ENCODE measurements around the gene MCF2L. TPM values are rescaled to one million over a fixed set of nuclear protein-coding genes. Genes with fewer than 3 reads are reported as not detected.

MCF2L gene
- total RNA-seq (2014; rRNA removed; shearing (Covaris generic); ENCODE audit: low replicate concordance) = 5.8 TPM in 1 of 2 replicates, not detected in the other

- Histone ChIP-seq H3K27me3 (peaks cover 52% of the 10 kb centered on the region), H3K36me3 (no peaks in the 10 kb centered on the region), H3K4me3 (no peak within 1 kb of the TSS), H3K9me3 (no peaks in the 10 kb centered on the region)
- DNase-seq = no peak
Measured at GRCh38 chr13:112968910-112969691, at the start of gene MCF2L. MCF2L (plus strand) TSS chr13:112969214; CDS start chr13:112969380, 166 bp downstream.

GRCh38 chr13:112923962-112924361 is 45.1 kb upstream of the MCF2L start:
- no peak for DNase-seq
- peaks cover 10% of the 10 kb centered on the region for H3K27me3 ChIP-seq
- no peak overlapping the region for H3K4me3 ChIP-seq
- H3K9me3 ChIP-seq = peaks cover 5% of the 10 kb centered on the region
- H3K36me3 ChIP-seq = no peaks in the 10 kb centered on the region

GRCh38 chr13:112924365-112924764 is 44.6 kb upstream of the MCF2L start:
- H3K27me3 ChIP-seq = peaks cover 14% of the 10 kb centered on the region
- no peak for DNase-seq
- H3K9me3 ChIP-seq = peaks cover 5% of the 10 kb centered on the region
- no peaks in the 10 kb centered on the region for H3K36me3 ChIP-seq
- no peak overlapping the region for H3K4me3 ChIP-seq

- peaks cover 5% of the 10 kb centered on the region for H3K9me3 ChIP-seq
- H3K4me3 ChIP-seq = no peak overlapping the region
- H3K27me3 ChIP-seq = peaks cover 22% of the 10 kb centered on the region
- DNase-seq = no peak
- no peaks in the 10 kb centered on the region for H3K36me3 ChIP-seq
Measured at GRCh38 chr13:112926003-112926402, 43.0 kb upstream of the MCF2L start.

- no peak for DNase-seq
- Histone ChIP-seq H3K27me3 (peaks cover 25% of the 10 kb centered on the region), H3K4me3 (no peak overlapping the region), H3K36me3 (no peaks in the 10 kb centered on the region), H3K9me3 (peaks cover 5% of the 10 kb centered on the region)
Measured at GRCh38 chr13:112926993-112927392, 42.0 kb upstream of the MCF2L start.

- no peaks in the 10 kb centered on the region for H3K36me3 ChIP-seq
- peaks cover 5% of the 10 kb centered on the region for H3K9me3 ChIP-seq
- H3K4me3 ChIP-seq = no peak overlapping the region
- DNase-seq = no peak
- H3K27me3 ChIP-seq = peaks cover 22% of the 10 kb centered on the region
Measured at GRCh38 chr13:112928020-112928971, 40.7 kb upstream of the MCF2L start.

GRCh38 chr13:112928972-112929782 is 39.8 kb upstream of the MCF2L start:
- Histone ChIP-seq H3K36me3 (no peaks in the 10 kb centered on the region), H3K9me3 (peaks cover 5% of the 10 kb centered on the region), H3K27me3 (peaks cover 19% of the 10 kb centered on the region), H3K4me3 (no peak overlapping the region)
- no peak for DNase-seq

- peaks cover 19% of the 10 kb centered on the region for H3K27me3 ChIP-seq
- no peak overlapping the region for H3K4me3 ChIP-seq
Measured at GRCh38 chr13:112929783-112930055, 39.3 kb upstream of the MCF2L start.

GRCh38 chr13:112930192-112930591 is 38.8 kb upstream of the MCF2L start:
- Histone ChIP-seq H3K27me3 (peaks cover 19% of the 10 kb centered on the region), H3K9me3 (peaks cover 5% of the 10 kb centered on the region), H3K4me3 (no peak overlapping the region), H3K36me3 (no peaks in the 10 kb centered on the region)
- DNase-seq = no peak

More at GRCh38 chr13:112929783-112930055, 39.3 kb upstream of the MCF2L start:
- H3K36me3 ChIP-seq = no peaks in the 10 kb centered on the region
- DNase-seq = no peak
- H3K9me3 ChIP-seq = peaks cover 5% of the 10 kb centered on the region

GRCh38 chr13:112931028-112931934 is 37.7 kb upstream of the MCF2L start:
- Histone ChIP-seq H3K36me3 (no peaks in the 10 kb centered on the region), H3K9me3 (peaks cover 5% of the 10 kb centered on the region), H3K27me3 (peaks cover 19% of the 10 kb centered on the region), H3K4me3 (no peak overlapping the region)
- peak; percentile 28 for DNase-seq

- H3K36me3 ChIP-seq = no peaks in the 10 kb centered on the region
- DNase-seq = no peak
- H3K4me3 ChIP-seq = no peak overlapping the region
- no peaks in the 10 kb centered on the region for H3K9me3 ChIP-seq
- peaks cover 19% of the 10 kb centered on the region for H3K27me3 ChIP-seq
Measured at GRCh38 chr13:112932971-112933370, 36.0 kb upstream of the MCF2L start.

GRCh38 chr13:112933649-112934048 is 35.4 kb upstream of the MCF2L start:
- no peak for DNase-seq
- Histone ChIP-seq H3K4me3 (no peak overlapping the region), H3K9me3 (no peaks in the 10 kb centered on the region), H3K36me3 (no peaks in the 10 kb centered on the region), H3K27me3 (peaks cover 17% of the 10 kb centered on the region)

- DNase-seq = no peak
- H3K27me3 ChIP-seq = peaks cover 14% of the 10 kb centered on the region
- H3K4me3 ChIP-seq = no peak overlapping the region
- H3K36me3 ChIP-seq = no peaks in the 10 kb centered on the region
- H3K9me3 ChIP-seq = no peaks in the 10 kb centered on the region
Measured at GRCh38 chr13:112934078-112934477, 34.9 kb upstream of the MCF2L start.

GRCh38 chr13:112938680-112939079 is 30.3 kb upstream of the MCF2L start:
- Histone ChIP-seq H3K27me3 (peaks cover 5% of the 10 kb centered on the region), H3K36me3 (no peaks in the 10 kb centered on the region), H3K4me3 (no peak overlapping the region), H3K9me3 (no peaks in the 10 kb centered on the region)
- no peak for DNase-seq

- Histone ChIP-seq H3K27me3 (peaks cover 5% of the 10 kb centered on the region), H3K36me3 (no peaks in the 10 kb centered on the region), H3K4me3 (no peak overlapping the region), H3K9me3 (no peaks in the 10 kb centered on the region)
- DNase-seq = no peak
Measured at GRCh38 chr13:112940236-112940635, 28.8 kb upstream of the MCF2L start.

- Histone ChIP-seq H3K9me3 (no peaks in the 10 kb centered on the region), H3K4me3 (no peak overlapping the region), H3K36me3 (no peaks in the 10 kb centered on the region), H3K27me3 (peaks cover 13% of the 10 kb centered on the region)
- no peak for DNase-seq
Measured at GRCh38 chr13:112941349-112941748, 27.7 kb upstream of the MCF2L start.
